GDM1 (cell line): ENCODE data around the gene PREX1.

Experiments used
- DNase-seq: peaks from one replicate; lab custom pipeline; 2025; lab: John Stamatoyannopoulos, UW

Gene PREX1

GRCh38 chr20:48653706-48654051, 174.1 kb downstream of the PREX1 start:
- no peak for DNase-seq

GRCh38 chr20:48652961-48653705, 174.7 kb downstream of the PREX1 start:
- no peak for DNase-seq

- no peak for DNase-seq
Observed at GRCh38 chr20:48651960-48652359, 175.8 kb downstream of the PREX1 start.

- no peak for DNase-seq
Observed at GRCh38 chr20:48651271-48651670, 176.5 kb downstream of the PREX1 start.

GRCh38 chr20:48649868-48650267, 177.9 kb downstream of the PREX1 start:
- no peak for DNase-seq

- no peak for DNase-seq
Observed at GRCh38 chr20:48649104-48649626, 178.6 kb downstream of the PREX1 start.

GRCh38 chr20:48648482-48649051, 179.2 kb downstream of the PREX1 start:
- DNase-seq: no peak

- no peak for DNase-seq
Observed at GRCh38 chr20:48647858-48648257, 179.9 kb downstream of the PREX1 start.

- no peak for DNase-seq
Observed at GRCh38 chr20:48645666-48646065, 182.1 kb downstream of the PREX1 start.

- no peak for DNase-seq
Observed at GRCh38 chr20:48644286-48644828, 183.4 kb downstream of the PREX1 start.

GRCh38 chr20:48642105-48642880, 185.5 kb downstream of the PREX1 start:
- no peak for DNase-seq

- no peak for DNase-seq
Observed at GRCh38 chr20:48640871-48641270, 186.9 kb downstream of the PREX1 start.

- DNase-seq: no peak
Observed at GRCh38 chr20:48639899-48640298, 187.9 kb downstream of the PREX1 start.

- no peak for DNase-seq
Observed at GRCh38 chr20:48638546-48638945, 189.3 kb downstream of the PREX1 start.

GRCh38 chr20:48637461-48637860, 190.3 kb downstream of the PREX1 start:
- no peak for DNase-seq

GRCh38 chr20:48636301-48636700, 191.5 kb downstream of the PREX1 start:
- DNase-seq: no peak

- DNase-seq: peak; percentile 6
Observed at GRCh38 chr20:48635791-48636267, 192.0 kb downstream of the PREX1 start.

GRCh38 chr20:48635361-48635760, 192.4 kb downstream of the PREX1 start:
- DNase-seq: no peak

- no peak for DNase-seq
Observed at GRCh38 chr20:48634641-48635040, 193.2 kb downstream of the PREX1 start.

GRCh38 chr20:48633620-48634257, 194.1 kb downstream of the PREX1 start:
- DNase-seq: no peak

GRCh38 chr20:48632825-48633619, 194.8 kb downstream of the PREX1 start:
- no peak for DNase-seq
